Measurements from ENCODE around the gene GNB1L. TPM values are rescaled to one million over a fixed set of nuclear protein-coding genes. Genes with fewer than 3 reads are reported as not detected.

The GNB1L gene
- total and polyA plus RNA-seq, 9 of the 15 experiments (the other 6 are each of a cell fraction or from before 2014, with no cell fraction given): 0.56 to 50.5 (median 10.2) TPM

GRCh38 chr22:19889951-19890350, 35.3 kb upstream of the GNB1L start (continued):
- TF ChIP-seq MGA (IDR thresholded peaks at IDR 0.05) (no peak), TBL1XR1 (IDR thresholded peaks at IDR 0.05; ENCODE audit: low read length in 2 of 2) (no peak), SRF (CRISPR knock-in tag; IDR thresholded peaks at IDR 0.05) (peak in 1 of 2 experiments; percentile 8; a peak in 1 of 4 replicates), CBX8 (IDR thresholded peaks at IDR 0.05; ENCODE audit: borderline replicate concordance, extremely low read depth, low read depth, low read length, poor library complexity, severe bottlenecking) (no peak), HMGN3 (IDR thresholded peaks at IDR 0.05; ENCODE audit: borderline replicate concordance, extremely low read depth, insufficient read length, low read depth, low read length) (peak; percentile 81), HNRNPL (IDR thresholded peaks at IDR 0.05; ENCODE audit: low read depth, low read length) (no peak), CBX5 (IDR thresholded peaks at IDR 0.05; ENCODE audit: borderline replicate concordance, low read depth) (no peak), TFAP4 (CRISPR knock-in tag; IDR thresholded peaks at IDR 0.05; ENCODE audit: borderline replicate concordance) (no peak), ZNF77 (CRISPR knock-in tag; IDR thresholded peaks at IDR 0.05) (no peak), ZNF280B (CRISPR knock-in tag; IDR thresholded peaks at IDR 0.05) (0 out of 2 replicates have a peak, but pooled peaks have one; percentile 25), PTTG1 (tag; IDR thresholded peaks at IDR 0.05; ENCODE audit: low read depth) (no peak), ZNF121 (CRISPR knock-in tag; conservative IDR thresholded peaks at IDR 0.05) (no peak), NEUROD1 (IDR thresholded peaks at IDR 0.05; ENCODE audit: borderline replicate concordance, low read depth, low read length, partially characterized antibody) (no peak), MXI1 (IDR thresholded peaks at IDR 0.05; ENCODE audit: low read depth, low read length) (no peak)
